WI38 (cell line): Measurements from ENCODE around the gene CHRNA4.

Source experiments
- H3K4me3 ChIP-seq: 2 replicates; pipeline ENCODE4 v1.5.1; 2011; ENCODE audit warnings: low read depth, mild to moderate bottlenecking, control low read depth, low read length
- TF ChIP-seq, protein P1 (sequence below): IDR thresholded peaks from 2 replicates; pipeline ENCODE4 v1.5.1; 2012; ENCODE audit warnings: low read depth, mild to moderate bottlenecking, control low read depth, low read length

The CHRNA4 gene

DNA sequence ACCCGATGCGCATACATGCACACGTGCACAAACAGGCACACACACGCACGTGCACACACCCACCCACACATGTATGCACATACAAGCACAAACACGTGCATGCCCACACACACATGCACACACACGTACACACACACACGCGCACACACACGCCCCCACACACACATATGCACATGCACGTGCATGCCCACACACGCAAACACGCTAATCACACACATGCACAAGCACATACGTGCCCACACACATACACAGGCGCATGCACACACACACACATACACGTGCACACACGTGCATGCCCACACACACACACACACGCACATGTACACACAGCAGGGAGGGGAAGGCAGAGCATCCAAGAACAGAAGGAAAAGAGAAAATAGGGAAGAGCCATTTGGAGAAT, 26.8 kb upstream of the CHRNA4 start:
- TF ChIP-seq, protein P1, sequence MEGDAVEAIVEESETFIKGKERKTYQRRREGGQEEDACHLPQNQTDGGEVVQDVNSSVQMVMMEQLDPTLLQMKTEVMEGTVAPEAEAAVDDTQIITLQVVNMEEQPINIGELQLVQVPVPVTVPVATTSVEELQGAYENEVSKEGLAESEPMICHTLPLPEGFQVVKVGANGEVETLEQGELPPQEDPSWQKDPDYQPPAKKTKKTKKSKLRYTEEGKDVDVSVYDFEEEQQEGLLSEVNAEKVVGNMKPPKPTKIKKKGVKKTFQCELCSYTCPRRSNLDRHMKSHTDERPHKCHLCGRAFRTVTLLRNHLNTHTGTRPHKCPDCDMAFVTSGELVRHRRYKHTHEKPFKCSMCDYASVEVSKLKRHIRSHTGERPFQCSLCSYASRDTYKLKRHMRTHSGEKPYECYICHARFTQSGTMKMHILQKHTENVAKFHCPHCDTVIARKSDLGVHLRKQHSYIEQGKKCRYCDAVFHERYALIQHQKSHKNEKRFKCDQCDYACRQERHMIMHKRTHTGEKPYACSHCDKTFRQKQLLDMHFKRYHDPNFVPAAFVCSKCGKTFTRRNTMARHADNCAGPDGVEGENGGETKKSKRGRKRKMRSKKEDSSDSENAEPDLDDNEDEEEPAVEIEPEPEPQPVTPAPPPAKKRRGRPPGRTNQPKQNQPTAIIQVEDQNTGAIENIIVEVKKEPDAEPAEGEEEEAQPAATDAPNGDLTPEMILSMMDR: no peak
- H3K4me3 ChIP-seq: no peak overlapping the region

- no peak overlapping the region for H3K4me3 ChIP-seq
- TF ChIP-seq, protein P1: no peak
Measured at GRCh38 chr20:63387393-63387792, 26.2 kb upstream of the CHRNA4 start.

GRCh38 chr20:63386491-63386890, 25.3 kb upstream of the CHRNA4 start:
- H3K4me3 ChIP-seq: no peak overlapping the region

GRCh38 chr20:63385819-63386218, 24.7 kb upstream of the CHRNA4 start:
- TF ChIP-seq, protein P1: no peak
- H3K4me3 ChIP-seq: no peak overlapping the region

More at GRCh38 chr20:63386491-63386890, 25.3 kb upstream of the CHRNA4 start:
- TF ChIP-seq, protein P1: no peak

DNA sequence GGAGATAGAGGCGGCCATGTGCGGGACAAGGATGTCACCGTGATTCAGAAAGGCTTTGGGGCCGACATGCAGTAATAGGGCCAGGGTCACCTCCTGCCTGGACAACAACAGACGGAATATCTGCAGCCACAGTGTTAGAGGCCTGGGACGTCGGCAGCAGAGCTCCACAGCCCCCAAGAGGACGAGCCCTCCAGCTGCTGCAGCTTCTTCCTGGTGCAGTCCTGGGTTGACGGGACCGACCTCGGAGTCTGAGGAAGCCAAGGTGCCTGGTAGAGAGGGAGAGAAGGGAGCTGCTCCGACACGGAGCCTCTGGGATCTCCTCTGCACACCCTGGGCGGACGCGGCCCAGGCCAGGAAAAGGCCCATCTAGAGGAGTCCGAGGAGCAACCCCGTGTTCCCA, 23.2 kb upstream of the CHRNA4 start:
- TF ChIP-seq, protein P1: no peak
- no peak overlapping the region for H3K4me3 ChIP-seq

DNA sequence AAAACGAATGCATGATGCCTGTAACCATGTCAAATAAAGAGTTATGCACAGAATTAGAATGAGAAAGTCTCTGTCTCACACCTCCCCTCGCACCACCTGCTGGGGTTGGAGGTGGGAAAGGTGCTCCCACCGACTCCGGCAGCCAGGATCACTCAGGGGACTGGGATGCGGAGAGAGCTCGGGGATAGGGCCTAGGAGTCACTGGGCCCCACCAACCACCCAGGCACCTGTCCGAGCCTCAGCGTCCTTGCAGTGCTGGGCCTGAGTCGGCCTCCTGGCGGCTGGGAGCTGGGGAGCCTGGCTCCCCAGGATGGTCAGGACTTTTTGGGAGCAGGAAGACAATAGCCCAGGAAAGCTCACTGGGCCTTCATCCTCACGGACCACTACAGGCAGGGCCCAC, 22.4 kb upstream of the CHRNA4 start:
- TF ChIP-seq, protein P1: no peak

GRCh38 chr20:63382551-63383300, 21.6 kb upstream of the CHRNA4 start:
- TF ChIP-seq, protein P1: no peak
- no peak overlapping the region for H3K4me3 ChIP-seq

More for the DNA sequence above, 22.4 kb upstream of the CHRNA4 start:
- H3K4me3 ChIP-seq: no peak overlapping the region
